GM12872 (cell line): ENCODE data around the gene WDHD1.

Source experiments
- TF ChIP-seq, protein P1 (sequence below): IDR thresholded peaks from 3 replicates; pipeline ENCODE4 v1.5.1; 2011; ENCODE audit warnings: low read depth, mild to moderate bottlenecking, low read length, moderate library complexity; ENCODE audit not compliant: insufficient read depth

The WDHD1 gene

DNA sequence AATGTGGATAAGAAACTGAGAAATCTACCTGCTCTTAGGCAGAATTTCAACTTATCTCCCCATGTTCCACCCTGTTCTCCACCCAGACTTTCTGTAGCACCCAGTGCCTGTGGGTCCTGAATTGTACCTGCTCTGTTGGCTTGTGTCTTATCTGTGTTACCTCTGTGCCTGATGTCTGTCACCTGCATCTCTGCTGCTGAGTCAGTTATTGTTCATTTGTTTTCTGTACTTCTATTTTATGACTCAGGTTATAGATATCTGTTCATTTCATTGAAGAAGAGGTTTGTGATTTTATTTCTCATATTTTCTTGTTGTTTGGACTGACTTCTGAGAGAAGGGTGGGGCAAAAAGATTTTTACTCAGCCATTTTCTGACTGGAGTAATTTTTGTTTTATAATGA lies 11.8 kb upstream of the WDHD1 start:
- TF ChIP-seq, protein P1, sequence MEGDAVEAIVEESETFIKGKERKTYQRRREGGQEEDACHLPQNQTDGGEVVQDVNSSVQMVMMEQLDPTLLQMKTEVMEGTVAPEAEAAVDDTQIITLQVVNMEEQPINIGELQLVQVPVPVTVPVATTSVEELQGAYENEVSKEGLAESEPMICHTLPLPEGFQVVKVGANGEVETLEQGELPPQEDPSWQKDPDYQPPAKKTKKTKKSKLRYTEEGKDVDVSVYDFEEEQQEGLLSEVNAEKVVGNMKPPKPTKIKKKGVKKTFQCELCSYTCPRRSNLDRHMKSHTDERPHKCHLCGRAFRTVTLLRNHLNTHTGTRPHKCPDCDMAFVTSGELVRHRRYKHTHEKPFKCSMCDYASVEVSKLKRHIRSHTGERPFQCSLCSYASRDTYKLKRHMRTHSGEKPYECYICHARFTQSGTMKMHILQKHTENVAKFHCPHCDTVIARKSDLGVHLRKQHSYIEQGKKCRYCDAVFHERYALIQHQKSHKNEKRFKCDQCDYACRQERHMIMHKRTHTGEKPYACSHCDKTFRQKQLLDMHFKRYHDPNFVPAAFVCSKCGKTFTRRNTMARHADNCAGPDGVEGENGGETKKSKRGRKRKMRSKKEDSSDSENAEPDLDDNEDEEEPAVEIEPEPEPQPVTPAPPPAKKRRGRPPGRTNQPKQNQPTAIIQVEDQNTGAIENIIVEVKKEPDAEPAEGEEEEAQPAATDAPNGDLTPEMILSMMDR, result no peak

DNA sequence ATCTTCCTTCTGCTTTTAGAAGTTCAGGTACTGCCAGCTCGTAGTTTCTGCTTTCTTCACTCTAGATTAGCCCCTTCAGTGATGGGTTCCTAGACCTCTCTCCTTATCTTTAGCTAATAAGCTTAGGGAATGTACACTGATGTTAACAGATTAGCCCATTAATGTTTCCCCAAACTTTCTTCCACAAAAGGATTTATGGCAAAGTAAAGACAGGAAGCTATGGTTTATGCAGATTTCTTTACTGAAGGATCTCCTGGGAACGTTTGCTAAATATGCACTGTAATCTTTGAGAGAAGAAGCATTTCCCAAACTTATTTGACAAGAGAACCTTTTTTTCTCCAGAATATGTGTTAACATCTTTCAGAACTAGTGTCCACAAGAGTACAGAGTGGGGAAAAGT lies 4.3 kb upstream of the WDHD1 start:
- TF ChIP-seq, protein P1, result no peak

DNA sequence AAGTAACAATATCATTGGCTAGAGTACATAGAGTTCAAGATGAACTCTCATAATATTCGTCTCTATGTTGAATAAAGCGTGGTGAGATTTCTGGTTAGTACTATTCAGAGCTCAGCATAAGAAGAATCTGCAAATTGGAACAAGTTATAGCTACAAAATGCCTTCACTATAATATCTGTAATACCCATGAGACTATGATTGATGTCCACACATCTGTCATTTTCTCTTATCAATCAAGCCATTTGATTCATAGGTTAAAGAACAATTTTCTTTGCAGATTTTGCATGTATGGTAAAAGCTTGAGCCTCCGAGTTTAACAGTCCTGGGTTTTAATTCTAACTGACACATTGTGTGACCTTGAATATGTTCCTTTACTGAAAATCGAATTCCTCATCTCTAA lies 1.6 kb upstream of the WDHD1 start:
- TF ChIP-seq, protein P1, result no peak

DNA sequence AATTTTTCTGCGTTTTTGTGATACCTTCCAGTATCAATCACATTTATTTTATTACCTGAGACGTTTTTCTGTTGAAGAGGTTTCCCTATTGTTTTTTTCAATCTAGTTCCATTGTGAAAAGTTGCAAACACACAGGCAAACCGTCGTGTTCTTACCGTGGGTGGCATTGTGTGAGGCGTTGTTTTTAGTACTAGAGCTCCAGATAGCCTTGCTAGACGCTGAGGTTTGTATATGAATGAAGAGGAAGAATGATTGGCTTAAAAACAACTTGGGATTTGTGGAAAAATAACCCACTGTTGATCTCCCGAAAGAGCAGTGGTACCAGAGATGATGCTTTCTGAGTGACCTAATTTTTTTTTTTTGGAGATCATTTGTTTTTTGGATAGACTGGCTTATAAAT lies 1.2 kb upstream of the WDHD1 start:
- TF ChIP-seq, protein P1, result no peak

DNA sequence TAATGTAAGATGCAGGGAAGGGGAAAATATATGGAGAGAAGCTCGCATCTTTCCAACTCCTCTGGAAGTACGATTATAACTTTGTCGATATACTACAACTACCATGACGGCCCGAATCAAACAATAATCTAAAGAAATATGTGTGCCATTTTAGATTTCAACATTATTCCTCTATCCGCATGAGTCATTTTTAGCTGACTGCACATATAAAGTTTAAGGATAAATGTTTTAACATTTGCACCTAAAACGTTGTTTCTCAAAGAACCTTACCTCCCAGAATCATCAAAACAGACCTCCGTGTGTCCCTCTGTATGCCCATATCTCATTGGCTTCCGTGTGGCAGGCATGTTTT lies 482 bp downstream of the WDHD1 start:
- TF ChIP-seq, protein P1, result no peak

DNA sequence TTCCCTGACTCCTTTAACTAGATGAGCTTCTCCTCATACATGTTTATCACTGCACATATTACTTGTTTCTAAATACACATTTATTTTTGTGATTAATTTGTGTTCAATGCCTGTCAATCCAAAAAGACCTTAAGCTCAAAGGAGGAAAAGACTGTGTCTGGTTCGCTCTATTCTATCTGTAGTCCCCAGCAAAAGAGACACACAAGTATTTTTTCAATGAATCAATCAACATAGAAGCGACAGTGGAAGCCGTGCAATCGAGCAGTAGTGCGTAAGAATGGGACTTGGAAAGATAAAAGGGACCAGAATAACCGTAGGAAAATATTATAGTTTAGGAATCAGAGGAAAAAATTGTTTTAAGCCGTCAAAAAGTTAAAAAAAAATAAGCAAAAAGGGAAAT lies 951 bp downstream of the WDHD1 start:
- TF ChIP-seq, protein P1, result no peak

DNA sequence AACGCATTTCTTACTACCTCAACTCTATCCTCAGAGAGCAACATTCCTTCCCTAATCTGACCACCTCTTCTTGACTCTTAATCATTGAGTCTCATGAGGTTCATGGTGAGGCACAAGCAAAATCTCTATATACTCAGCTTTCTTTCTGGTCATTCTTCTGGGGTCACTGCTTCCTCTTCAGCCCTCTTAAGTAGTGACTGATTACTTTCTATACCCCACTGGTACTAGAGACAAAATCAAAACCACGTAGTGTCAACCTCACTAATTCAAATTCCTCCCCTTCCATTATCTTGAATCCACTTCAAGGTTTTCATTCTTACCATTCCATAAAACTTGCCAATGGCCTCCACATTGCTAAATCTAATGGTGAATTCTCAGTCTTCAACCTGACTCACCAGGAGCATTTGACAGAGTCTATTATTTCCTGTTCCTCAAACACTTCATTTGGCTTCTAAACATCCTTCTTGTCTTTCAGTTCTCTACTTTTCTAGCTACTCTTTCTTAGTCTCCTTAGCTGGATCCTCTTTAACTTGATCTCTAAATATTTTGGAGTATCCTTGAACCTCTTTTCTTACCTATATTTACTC lies 6.8 kb downstream of the WDHD1 start:
- TF ChIP-seq, protein P1, result no peak
